Left ventricle myocardium inferior (tissue), 1 donor: Measurements from ENCODE around the gene ZNF787. TPM values are rescaled to one million over a fixed set of nuclear protein-coding genes. Genes with fewer than 3 reads are reported as not detected.
"Not testable (repeated sequence)": the region's sequence is repeated elsewhere in the genome, so short reads cannot be mapped to it uniquely, and the experiment has no call there.

Experiments used
- DNase-seq: peaks from one replicate; pipeline ENCODE4 v3.0.0-alpha.2; 2020
- H3K27ac ChIP-seq: fragments of 200-600 bp; replicated peaks from 2 replicates; pipeline ENCODE4 v1.8.0; 2021
- H3K27me3 ChIP-seq: fragments of 200-600 bp; 2 replicates; pipeline ENCODE4 v1.8.0; 2021; ENCODE audit warnings: low read depth
- H3K36me3 ChIP-seq: fragments of 200-600 bp; 2 replicates; pipeline ENCODE4 v1.8.0; 2021
- H3K4me1 ChIP-seq: fragments of 200-600 bp; 2 replicates; pipeline ENCODE4 v1.8.0; 2021
- H3K4me3 ChIP-seq: fragments of 200-600 bp; 2 replicates; pipeline ENCODE4 v1.8.0; 2021; ENCODE audit warnings: mild to moderate bottlenecking, moderate library complexity
- H3K9me3 ChIP-seq: fragments of 200-600 bp; replicated peaks from 2 replicates; pipeline ENCODE4 v1.8.0; 2021
- CTCF ChIP-seq: fragments of 200-600 bp; IDR thresholded peaks from 2 replicates; pipeline ENCODE4 v1.8.0; 2021; ENCODE audit warnings: antibody characterized with exemption, mild to moderate bottlenecking, borderline replicate concordance
- intact Hi-C: fragments of 100-400 bp; cut with micrococcal nuclease; formaldehyde crosslinking; loops from one replicate; pipeline ENCODE4 v1.11.0; 2022
- total RNA-seq: library from RNA; stranded (reverse); fragmentation: NEBNext Ultra II Directional; extraction: Animal tissue kit (Norgen Biotek cat#: 25700); gene quantifications from one replicate; pipeline ENCODE4 v1.2.1, GENCODE V29; 2021
- donor health status: DM: no; HTN: yes; CAD: no; lungs with severe emphysema.

The ZNF787 gene
- total RNA-seq, 1 donor from 2014 or later, result 31.8 TPM

- H3K36me3 ChIP-seq, result peaks cover 16% of the 10 kb centered on the region
- H3K27ac ChIP-seq, result no peak overlapping the region
- no peak for DNase-seq
- no peaks in the 10 kb centered on the region for H3K9me3 ChIP-seq
- intact Hi-C loops, result no loop called here
- no peaks in the 10 kb centered on the region for H3K27me3 ChIP-seq
- TF ChIP-seq CTCF, result no peak
- H3K4me1 ChIP-seq, result peaks cover 70% of the 10 kb centered on the region
- no peak overlapping the region for H3K4me3 ChIP-seq
These were observed 14.7 kb downstream of the ZNF787 start for GRCh38 chr19:56106397-56106849.

- H3K36me3 ChIP-seq, result peaks cover 21% of the 10 kb centered on the region
- H3K4me3 ChIP-seq, H3K9me3 ChIP-seq, DNase-seq, intact Hi-C loops, H3K27me3 ChIP-seq: not testable (repeated sequence)
- H3K27ac ChIP-seq, result peak overlapping the region; percentile 71
- peaks cover 65% of the 10 kb centered on the region for H3K4me1 ChIP-seq
These were observed 15.2 kb downstream of the ZNF787 start for GRCh38 chr19:56105831-56106396.

- intact Hi-C loops, result no loop called here
- peak overlapping the region; percentile 31 for H3K4me3 ChIP-seq
- no peaks in the 10 kb centered on the region for H3K27me3 ChIP-seq
- TF ChIP-seq CTCF, result peak; percentile 77
- H3K36me3 ChIP-seq, result peaks cover 23% of the 10 kb centered on the region
- peak overlapping the region; percentile 71 for H3K27ac ChIP-seq
- H3K9me3 ChIP-seq, result no peaks in the 10 kb centered on the region
- H3K4me1 ChIP-seq, result peaks cover 58% of the 10 kb centered on the region
- DNase-seq, result peak; percentile 63
These were observed 15.9 kb downstream of the ZNF787 start for GRCh38 chr19:56105090-56105701.

- Histone ChIP-seq H3K4me1 (peaks cover 50% of the 10 kb centered on the region), H3K9me3 (no peaks in the 10 kb centered on the region), H3K27me3 (no peaks in the 10 kb centered on the region), H3K27ac (peak overlapping the region; percentile 71), H3K4me3 (no peak overlapping the region), H3K36me3 (peaks cover 25% of the 10 kb centered on the region)
- no peak for TF ChIP-seq CTCF
- intact Hi-C loops, result no loop called here
- no peak for DNase-seq
These were observed 16.7 kb downstream of the ZNF787 start for GRCh38 chr19:56104423-56104822.

- H3K4me1 ChIP-seq, result peaks cover 38% of the 10 kb centered on the region
- no peak for DNase-seq
- H3K27ac ChIP-seq, result no peak overlapping the region
- no peaks in the 10 kb centered on the region for H3K9me3 ChIP-seq
- H3K36me3 ChIP-seq, result peaks cover 25% of the 10 kb centered on the region
- H3K4me3 ChIP-seq, result no peak overlapping the region
- H3K27me3 ChIP-seq, result no peaks in the 10 kb centered on the region
- TF ChIP-seq CTCF, result no peak
- intact Hi-C loops, result no loop called here
These were observed 18.0 kb downstream of the ZNF787 start for GRCh38 chr19:56103027-56103614.
